Left lung (tissue), 14 donors: ENCODE measurements around the gene NCKAP5L. TPM values are rescaled to one million over a fixed set of nuclear protein-coding genes. Genes with fewer than 3 reads are reported as not detected.
A peak's percentile ranks its signal among the peaks of the same experiment; 100 is the strongest.

Experiments
- ATAC-seq: fragments of 200-7000 bp; cut with Tn5 transposase; one replicate; pipeline ENCODE4 v1.9.1; 2020; ENCODE audit warnings: moderate library complexity
- DNase-seq, 4 donors: peaks; one replicate each; pipeline ENCODE4 v3.0.0-alpha.2; 2013 to 2020
- H3K27ac ChIP-seq, 2 donors: fragments of 200-600 bp; sonication (generic) in 1 of 2; one replicate each; pipeline versions ENCODE4 v1.5.0 to v1.8.0; 2020 to 2021
- H3K27me3 ChIP-seq, 2 donors: fragments of 200-600 bp; sonication (generic) in 1 of 2; one replicate each; pipeline versions ENCODE4 v1.5.0 to v1.8.0; 2020 to 2021
- H3K36me3 ChIP-seq, 2 donors: fragments of 200-600 bp; sonication (generic) in 1 of 2; one replicate each; pipeline versions ENCODE4 v1.5.0 to v1.8.0; 2020 to 2021
- H3K4me1 ChIP-seq, 2 donors: fragments of 200-600 bp; one replicate each; pipeline ENCODE4 v1.8.0; 2021
- H3K4me3 ChIP-seq, 2 donors: fragments of 200-600 bp; sonication (generic) in 1 of 2; one replicate each; pipeline versions ENCODE4 v1.5.0 to v1.8.0; 2020 to 2021; ENCODE audit warnings: mild to moderate bottlenecking in 1 of 2
- H3K9me3 ChIP-seq, 2 donors: fragments of 200-600 bp; sonication (generic) in 1 of 2; one replicate each; pipeline versions ENCODE4 v1.5.0 to v1.8.0; 2020 to 2021
- CTCF ChIP-seq, 2 donors: fragments of 200-600 bp; sonication (generic) in 1 of 2; IDR thresholded peaks; one replicate each; pipeline versions ENCODE4 v1.5.0 to v1.8.0; 2021; ENCODE audit warnings: antibody characterized with exemption in 2 of 2
- intact Hi-C, 2 donors: fragments of 100-400 bp; cut with DNase I; formaldehyde crosslinking; loops; one replicate each; pipeline versions ENCODE4 v1.11.2 to v1.14.2; 2022
- long read RNA-seq, 12 donors: library from polyadenylated mRNA in 2 of 12; unstranded in 2 of 12; transcript quantifications; one replicate each; pipeline ENCODE4 v2.0.0 and lab custom pipeline, GENCODE V29; 2019 to 2026
- polyA plus RNA-seq, 6 donors: library from polyadenylated mRNA; unstranded; fragments of 120-200 nt; gene quantifications; one replicate each; pipeline ENCODE4 v1.2.1, GENCODE V29; 2013; ENCODE audit not compliant: insufficient read length in 6 of 6
- total RNA-seq, 2 donors: library from RNA; stranded (reverse); fragmentation: NEBNext Ultra II Directional; extraction: Animal tissue kit (Norgen Biotek cat#: 25700); gene quantifications; one replicate each; pipeline ENCODE4 v1.2.1, GENCODE V29; 2021
- donor health status: DM: no; HTN: yes; CAD: no.
- donor health status: DM: no; HTN: no; CAD: no.

NCKAP5L gene
- 10 to 100 TPM; 28.2 to 29.9 TPM for total RNA-seq
- 10 to 100 TPM; 16.4 to 24.9 (median 19.7) TPM for polyA plus RNA-seq
- long read RNA-seq, donor 1, full-length matches to known transcripts = 4 of 17 reads
- long read RNA-seq, donor 1, partial matches to known transcripts = 13 of 17 reads
- long read RNA-seq, donor 1, other reads (novel, unspliced or antisense) = 0 of 17 reads
- long read RNA-seq, donor 2, full-length matches to known transcripts = 5 of 22 reads
- long read RNA-seq, donor 2, partial matches to known transcripts = 17 of 22 reads
- long read RNA-seq, donor 2, other reads (novel, unspliced or antisense) = 0 of 22 reads
- long read RNA-seq, donor 3, full-length matches to known transcripts = 2 of 2 reads
- long read RNA-seq, donor 3, partial matches to known transcripts = 0 of 2 reads
- long read RNA-seq, donor 3, other reads (novel, unspliced or antisense) = 0 of 2 reads
- long read RNA-seq, donor 4, partial matches to known transcripts = 4 of 7 reads
- long read RNA-seq, donor 4, other reads (novel, unspliced or antisense) = 2 of 7 reads
- long read RNA-seq, donor 5, partial matches to known transcripts = 12 of 14 reads
- long read RNA-seq, donor 5, other reads (novel, unspliced or antisense) = 0 of 14 reads
- long read RNA-seq, donor 6, partial matches to known transcripts = 0 of 1 reads
- long read RNA-seq, donor 6, other reads (novel, unspliced or antisense) = 0 of 1 reads
- long read RNA-seq, donor 7, full-length matches to known transcripts = 2 of 2 reads
- long read RNA-seq, donor 7, partial matches to known transcripts = 0 of 2 reads
- long read RNA-seq, donor 7, other reads (novel, unspliced or antisense) = 0 of 2 reads
- long read RNA-seq, donor 8, partial matches to known transcripts = 18 of 19 reads
- long read RNA-seq, donor 8, other reads (novel, unspliced or antisense) = 0 of 19 reads
- long read RNA-seq, donor 9 = 0 reads
- long read RNA-seq, donor 10, partial matches to known transcripts = 3 of 6 reads
- long read RNA-seq, donor 10, other reads (novel, unspliced or antisense) = 3 of 6 reads
- long read RNA-seq, donor 11, full-length matches to known transcripts = 2 of 2 reads
- long read RNA-seq, donor 11, partial matches to known transcripts = 0 of 2 reads
- long read RNA-seq, donor 11, other reads (novel, unspliced or antisense) = 0 of 2 reads
- long read RNA-seq, donor 12, full-length matches to known transcripts = 2 of 2 reads
- long read RNA-seq, donor 12, partial matches to known transcripts = 0 of 2 reads
- long read RNA-seq, donor 12, other reads (novel, unspliced or antisense) = 0 of 2 reads

- peak within 1 kb of the TSS; percentile 88 to 92 for H3K4me3 ChIP-seq
- intact Hi-C loops = no loop called here
- peak within 1 kb of the TSS; percentile 79 to 83 for H3K27ac ChIP-seq
- ATAC-seq = peak; percentile 96
- no peaks in the 10 kb centered on the region for H3K27me3 ChIP-seq
- H3K4me1 ChIP-seq = peaks cover 32 to 50% of the 10 kb centered on the region in 2 donors
- TF ChIP-seq CTCF (IDR thresholded peaks at IDR 0.05) = no peak
- H3K36me3 ChIP-seq = no peaks in the 10 kb centered on the region
- no peaks in the 10 kb centered on the region for H3K9me3 ChIP-seq
- DNase-seq = peak; percentile 96 to 99 (median 98)
These were observed at the start of gene NCKAP5L for GRCh38 chr12:49828133-49829091. Gene NCKAP5L, minus strand, starts transcription at chr12:49828413. Its CDS starts 24,369 bp downstream, at chr12:49804044.

- Histone ChIP-seq H3K4me1 (no peaks in the 10 kb centered on the region), H3K9me3 (no peaks in the 10 kb centered on the region), H3K36me3 (no peaks in the 10 kb centered on the region), H3K27ac (no peak overlapping the region), H3K4me3 (no peak overlapping the region), H3K27me3 (no peaks in the 10 kb centered on the region)
- no peak for TF ChIP-seq CTCF (IDR thresholded peaks at IDR 0.05)
- intact Hi-C loops = no loop called here
- no peak for ATAC-seq
- peak in 1 of 4 donors; percentile 31 for DNase-seq
These were observed 48.9 kb upstream of the NCKAP5L start for GRCh38 chr12:49877066-49877465.

GRCh38 chr12:49876070-49876469, 47.9 kb upstream of the NCKAP5L start:
- Histone ChIP-seq H3K4me1 (no peaks in the 10 kb centered on the region), H3K36me3 (no peaks in the 10 kb centered on the region), H3K27ac (no peak overlapping the region), H3K9me3 (no peaks in the 10 kb centered on the region), H3K4me3 (no peak overlapping the region), H3K27me3 (no peaks in the 10 kb centered on the region)
- DNase-seq = no peak
- intact Hi-C loops = no loop called here
- TF ChIP-seq CTCF (IDR thresholded peaks at IDR 0.05) = no peak
- ATAC-seq = no peak

GRCh38 chr12:49875115-49875720, 47.0 kb upstream of the NCKAP5L start:
- H3K27me3 ChIP-seq = no peaks in the 10 kb centered on the region
- no peak for ATAC-seq
- peak in 1 of 4 donors; percentile 53 for DNase-seq
- intact Hi-C loops = no loop called here
- no peaks in the 10 kb centered on the region for H3K9me3 ChIP-seq
- H3K27ac ChIP-seq = no peak overlapping the region
- H3K36me3 ChIP-seq = no peaks in the 10 kb centered on the region
- no peak overlapping the region for H3K4me3 ChIP-seq
- TF ChIP-seq CTCF (IDR thresholded peaks at IDR 0.05) = no peak
- no peaks in the 10 kb centered on the region for H3K4me1 ChIP-seq
